PFSK-1 (cell line): Measurements from ENCODE around the gene VSIG10.

Source experiments
- FOXP2 ChIP-seq: optimal IDR thresholded peaks from 2 replicates; pipeline ENCODE3; 2011; ENCODE audit warnings: borderline replicate concordance, control low read depth, inconsistent platforms; ENCODE audit not compliant: insufficient read depth; ENCODE audit errors: extremely low read length, extremely low read depth
- POLR2AphosphoS5 ChIP-seq: IDR thresholded peaks from 2 replicates; pipeline ENCODE4 v1.6.1; 2012; ENCODE audit warnings: low read depth, mild to moderate bottlenecking, control low read depth, low read length, moderate library complexity
- SIN3A ChIP-seq: IDR thresholded peaks from 2 replicates; pipeline ENCODE4 v1.6.1; 2012; ENCODE audit warnings: mild to moderate bottlenecking, low read length, moderate library complexity, borderline replicate concordance; ENCODE audit not compliant: insufficient read depth
- TAF1 ChIP-seq: IDR thresholded peaks from 2 replicates; pipeline ENCODE4 v1.6.1; 2012; ENCODE audit warnings: low read length, control low read depth, borderline replicate concordance; ENCODE audit not compliant: insufficient read depth
- TF ChIP-seq, protein P1 (sequence below), 2 experiments: IDR thresholded peaks; 2 replicates each; pipeline versions ENCODE4 v1.6.1 to v1.8.0; 2011 to 2012; ENCODE audit warnings: low read depth in 2 of 2, low read length in 2 of 2, control low read depth in 1 of 2, inconsistent platforms in 1 of 2, mild to moderate bottlenecking in 1 of 2, moderate library complexity in 1 of 2; ENCODE audit not compliant: insufficient read depth in 1 of 2

VSIG10 gene

DNA sequence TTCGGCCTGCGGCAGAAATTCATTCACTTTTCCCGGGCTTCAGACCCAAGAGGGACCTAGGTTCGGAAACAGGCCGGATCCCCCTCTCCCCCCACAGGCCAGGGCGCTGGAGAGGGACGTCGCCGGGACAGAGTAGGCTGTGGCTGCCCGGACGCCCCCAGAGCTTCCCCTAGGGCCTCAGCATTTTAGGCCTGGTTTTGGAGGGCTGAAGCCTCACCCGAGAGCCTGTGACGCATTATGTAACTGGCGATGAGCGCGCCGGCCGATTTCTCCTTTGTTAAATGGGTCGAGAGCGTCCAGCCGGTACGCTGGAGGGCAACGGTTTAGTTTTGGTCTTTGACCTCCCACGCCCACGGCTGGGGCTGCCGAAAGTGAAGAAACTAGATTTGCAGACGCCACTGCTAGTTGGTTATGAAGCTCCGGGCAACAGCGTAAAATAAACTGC, 32.8 kb upstream of the VSIG10 start:
- TF ChIP-seq SIN3A, result peak; percentile 33; the same call in 1 of the 2 replicates
- TF ChIP-seq FOXP2, result no peak
- TF ChIP-seq, protein P1, sequence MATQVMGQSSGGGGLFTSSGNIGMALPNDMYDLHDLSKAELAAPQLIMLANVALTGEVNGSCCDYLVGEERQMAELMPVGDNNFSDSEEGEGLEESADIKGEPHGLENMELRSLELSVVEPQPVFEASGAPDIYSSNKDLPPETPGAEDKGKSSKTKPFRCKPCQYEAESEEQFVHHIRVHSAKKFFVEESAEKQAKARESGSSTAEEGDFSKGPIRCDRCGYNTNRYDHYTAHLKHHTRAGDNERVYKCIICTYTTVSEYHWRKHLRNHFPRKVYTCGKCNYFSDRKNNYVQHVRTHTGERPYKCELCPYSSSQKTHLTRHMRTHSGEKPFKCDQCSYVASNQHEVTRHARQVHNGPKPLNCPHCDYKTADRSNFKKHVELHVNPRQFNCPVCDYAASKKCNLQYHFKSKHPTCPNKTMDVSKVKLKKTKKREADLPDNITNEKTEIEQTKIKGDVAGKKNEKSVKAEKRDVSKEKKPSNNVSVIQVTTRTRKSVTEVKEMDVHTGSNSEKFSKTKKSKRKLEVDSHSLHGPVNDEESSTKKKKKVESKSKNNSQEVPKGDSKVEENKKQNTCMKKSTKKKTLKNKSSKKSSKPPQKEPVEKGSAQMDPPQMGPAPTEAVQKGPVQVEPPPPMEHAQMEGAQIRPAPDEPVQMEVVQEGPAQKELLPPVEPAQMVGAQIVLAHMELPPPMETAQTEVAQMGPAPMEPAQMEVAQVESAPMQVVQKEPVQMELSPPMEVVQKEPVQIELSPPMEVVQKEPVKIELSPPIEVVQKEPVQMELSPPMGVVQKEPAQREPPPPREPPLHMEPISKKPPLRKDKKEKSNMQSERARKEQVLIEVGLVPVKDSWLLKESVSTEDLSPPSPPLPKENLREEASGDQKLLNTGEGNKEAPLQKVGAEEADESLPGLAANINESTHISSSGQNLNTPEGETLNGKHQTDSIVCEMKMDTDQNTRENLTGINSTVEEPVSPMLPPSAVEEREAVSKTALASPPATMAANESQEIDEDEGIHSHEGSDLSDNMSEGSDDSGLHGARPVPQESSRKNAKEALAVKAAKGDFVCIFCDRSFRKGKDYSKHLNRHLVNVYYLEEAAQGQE (IDR thresholded peaks at IDR 0.05; ENCODE audit: insufficient read depth in 1 of 2, low read depth in 2 of 2, low read length in 2 of 2), result no peak

DNA sequence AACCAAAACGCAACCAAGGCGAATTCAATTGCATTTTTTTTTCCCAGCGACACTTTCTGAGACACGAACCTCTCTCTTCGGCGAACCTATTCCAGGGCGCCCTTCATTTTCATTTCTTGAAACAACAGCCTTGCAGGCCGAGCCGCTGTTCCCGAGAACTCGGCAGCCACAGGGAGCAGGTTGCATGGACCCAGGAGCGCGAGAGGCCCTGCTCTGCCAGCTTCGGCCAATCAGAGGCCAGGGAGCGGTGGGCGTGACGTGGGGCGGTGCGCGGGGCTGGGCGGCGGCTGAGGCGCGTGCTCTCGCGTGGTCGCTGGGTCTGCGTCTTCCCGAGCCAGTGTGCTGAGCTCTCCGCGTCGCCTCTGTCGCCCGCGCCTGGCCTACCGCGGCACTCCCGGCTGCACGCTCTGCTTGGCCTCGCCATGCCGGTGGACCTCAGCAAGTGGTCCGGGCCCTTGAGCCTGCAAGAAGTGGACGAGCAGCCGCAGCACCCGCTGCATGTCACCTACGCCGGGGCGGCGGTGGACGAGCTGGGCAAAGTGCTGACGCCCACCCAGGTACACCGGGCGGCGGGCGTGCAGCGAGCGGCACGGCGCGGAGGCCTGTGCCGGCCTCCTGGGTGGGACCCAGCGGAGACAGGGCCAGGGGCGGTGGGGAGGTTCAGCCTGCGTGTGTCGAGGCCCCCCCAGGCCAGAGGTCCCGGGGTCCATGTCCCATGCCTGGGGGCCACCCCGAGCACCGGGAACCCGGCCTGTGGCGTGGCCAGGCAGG, 32.2 kb upstream of the VSIG10 start, which contains the start of gene PEBP1:
Gene PEBP1 (plus strand): TSS at position 337 of the 771 bp plus-strand sequence. CDS start 86 bp downstream, at position 423.
- TF ChIP-seq SIN3A (peak; percentile 78; the same call in 1 of the 2 replicates), FOXP2 (peak; percentile 90), POLR2AphosphoS5 (peak; percentile 90), TAF1 (peak; percentile 81; the same call in 1 of the 2 replicates)
- TF ChIP-seq, protein P1 (IDR thresholded peaks at IDR 0.05; ENCODE audit: insufficient read depth in 1 of 2, low read depth in 2 of 2, low read length in 2 of 2), result 0 out of 4 replicates have a peak, but pooled peaks have one; percentile 31 to 38

DNA sequence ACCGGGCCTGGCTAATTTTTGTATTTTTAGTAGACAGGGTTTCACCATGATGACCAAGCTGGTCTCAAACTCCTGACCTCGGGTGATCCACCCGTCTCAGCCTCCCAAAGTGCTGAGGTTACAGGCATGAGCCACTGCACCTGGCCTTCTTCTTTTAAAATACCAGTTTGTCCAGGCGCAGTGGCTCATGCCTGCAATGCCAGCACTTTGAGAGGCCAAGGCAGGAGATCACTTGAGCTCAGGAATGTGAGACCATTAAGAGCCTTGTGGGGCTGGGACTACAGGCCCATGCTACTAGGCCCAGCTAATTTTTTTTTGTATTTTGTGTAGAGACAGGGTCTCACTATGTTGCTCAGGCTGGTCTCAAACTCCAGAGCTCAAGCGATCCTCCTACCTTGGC, 24.1 kb upstream of the VSIG10 start:
- TF ChIP-seq POLR2AphosphoS5, result no peak
- no peak for TF ChIP-seq TAF1
- TF ChIP-seq, protein P1 (IDR thresholded peaks at IDR 0.05; ENCODE audit: insufficient read depth in 1 of 2, low read depth in 2 of 2, low read length in 2 of 2), result no peak
- TF ChIP-seq SIN3A, result no peak
- no peak for TF ChIP-seq FOXP2

DNA sequence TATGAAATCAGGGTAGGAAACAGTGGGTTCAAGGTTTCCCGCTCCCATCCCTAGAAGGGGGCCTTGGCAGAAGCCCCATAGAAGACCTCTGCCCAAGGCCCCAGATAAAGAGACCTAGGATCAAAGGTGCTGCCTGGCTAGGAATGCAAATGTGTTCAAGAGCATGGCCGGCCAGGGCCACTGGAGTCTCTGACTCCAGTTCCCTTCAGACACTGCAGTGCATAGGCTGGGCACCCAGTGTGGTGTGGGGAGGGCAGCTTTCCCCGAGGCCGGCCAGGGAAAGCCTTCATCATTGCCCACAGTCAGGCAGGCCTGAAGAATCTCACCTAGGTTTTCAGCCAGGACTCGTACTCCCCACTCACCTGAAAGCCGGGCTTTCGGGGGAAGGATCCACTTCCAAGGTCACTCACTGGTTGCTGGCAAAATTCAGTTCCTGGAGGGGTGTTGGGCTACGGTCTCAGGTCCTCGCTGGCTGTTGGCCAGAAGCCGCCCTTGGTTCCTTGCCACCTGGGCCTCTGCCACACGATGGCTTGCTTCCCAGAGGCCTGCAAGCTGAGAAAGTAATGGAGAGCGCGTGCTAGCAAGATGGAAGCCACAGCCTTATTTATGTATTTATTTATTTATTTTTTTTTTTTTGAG, 22.4 kb upstream of the VSIG10 start:
- TF ChIP-seq POLR2AphosphoS5 (no peak), SIN3A (no peak), TAF1 (no peak), FOXP2 (no peak)
- TF ChIP-seq, protein P1 (IDR thresholded peaks at IDR 0.05; ENCODE audit: insufficient read depth in 1 of 2, low read depth in 2 of 2, low read length in 2 of 2), result no peak
